A549 treated with DMSO at 1 μM for 4 hours (cell line): ENCODE results near the gene C10orf90. TPM values are rescaled to one million over a fixed set of nuclear protein-coding genes. Genes with fewer than 3 reads are reported as not detected.

Source experiments
- total RNA-seq: library from RNA; stranded (reverse); fragments of 200-300 nt; extraction: Qiagen RNA extraction; gene quantifications from 5 replicates; pipeline ENCODE4 v1.2.3, GENCODE V29; 2022; ENCODE audit warnings: low read depth

C10orf90 gene
- 2.4 to 3.6 TPM (median 2.7 TPM) in 5 replicates for total RNA-seq

GRCh38 chr10:126670056-126670894 is at the start of gene C10orf90:
Gene C10orf90 (minus strand): TSS chr10:126670693. CDS start chr10:126670480, 213 bp downstream.

GRCh38 chr10:126387931-126388911 is 282.3 kb downstream of the C10orf90 start, which contains the start of gene ADAM12:
Gene ADAM12 (minus strand): TSS chr10:126388477. CDS start chr10:126388145, 332 bp downstream.

Other genes with a start within 250 kb of the C10orf90 start
- gene DOCK1, start 234.7 kb upstream of the C10orf90 start, total RNA-seq: 20.1 to 27.8 TPM (median 27.3 TPM) in 5 replicates